ENCODE data around the gene NOL6.

Gene NOL6

DNA sequence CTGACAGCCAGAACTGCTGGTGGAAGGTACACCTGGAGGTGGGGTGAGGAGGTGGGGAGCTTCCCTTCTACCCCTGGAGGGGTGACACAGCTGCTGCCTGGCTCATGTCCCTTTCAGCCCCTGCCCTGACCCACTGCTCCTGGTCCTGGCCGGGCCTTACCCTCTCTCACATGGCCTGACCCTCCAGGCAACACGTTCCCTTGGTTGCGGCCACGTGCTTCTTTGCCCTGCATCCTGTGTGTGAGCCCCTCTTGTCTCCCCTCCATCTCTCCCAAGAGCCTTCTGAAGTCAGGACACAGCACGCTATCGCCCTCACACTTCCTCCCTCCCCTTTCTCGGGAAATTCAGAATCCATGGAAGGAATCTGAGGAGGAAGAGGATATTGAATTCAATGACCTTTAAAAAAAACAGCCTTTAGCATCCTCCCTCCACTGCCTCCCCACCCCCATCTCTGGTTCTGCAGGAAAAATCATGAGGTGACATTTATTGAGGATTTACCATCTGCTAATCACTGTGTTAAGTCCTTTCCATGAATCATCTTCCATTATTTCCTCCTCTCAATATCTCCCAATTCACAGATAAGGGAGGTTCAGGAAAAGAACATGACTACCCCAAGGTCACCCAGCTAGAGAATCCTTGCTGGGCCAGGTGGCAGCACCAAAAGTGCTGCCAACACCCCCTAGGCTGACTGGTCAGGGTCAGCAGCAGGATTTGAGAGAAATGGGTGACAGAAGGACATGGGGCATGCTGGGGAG lies 34.6 kb downstream of the NOL6 start:
- no peaks in the 10 kb centered on the region for H3K79me2 ChIP-seq (ENCODE audit: control insufficient read depth, low read length)
- H3K27me3 ChIP-seq (ENCODE audit: control insufficient read depth, low read length), result peaks cover 2% of the 10 kb centered on the region; the same call in 1 of the 2 replicates
- H3K4me2 ChIP-seq (ENCODE audit: low read length), result no peak overlapping the region
- no peaks in the 10 kb centered on the region for H3K4me1 ChIP-seq (ENCODE audit: control insufficient read depth, low read length)
- H4K20me1 ChIP-seq (ENCODE audit: control insufficient read depth, insufficient read depth, low read depth, low read length), result no peaks in the 10 kb centered on the region
- H3F3A ChIP-seq (ENCODE audit: control insufficient read depth, insufficient read depth), result no peaks in the 10 kb centered on the region
- no peak overlapping the region for H3K27ac ChIP-seq (ENCODE audit: low read depth, low read length)
- H3K9me2 ChIP-seq (replicated peaks; ENCODE audit: control insufficient read depth, low read length), result no peaks in the 10 kb centered on the region
- H3K4me3 ChIP-seq (ENCODE audit: low read length), result no peak overlapping the region
- no peaks in the 10 kb centered on the region for H3K9me3 ChIP-seq (ENCODE audit: control insufficient read depth, insufficient read depth, low read length)
- no peaks in the 10 kb centered on the region for H3K36me3 ChIP-seq (ENCODE audit: control insufficient read depth, low read length)
- TF ChIP-seq, protein P1, sequence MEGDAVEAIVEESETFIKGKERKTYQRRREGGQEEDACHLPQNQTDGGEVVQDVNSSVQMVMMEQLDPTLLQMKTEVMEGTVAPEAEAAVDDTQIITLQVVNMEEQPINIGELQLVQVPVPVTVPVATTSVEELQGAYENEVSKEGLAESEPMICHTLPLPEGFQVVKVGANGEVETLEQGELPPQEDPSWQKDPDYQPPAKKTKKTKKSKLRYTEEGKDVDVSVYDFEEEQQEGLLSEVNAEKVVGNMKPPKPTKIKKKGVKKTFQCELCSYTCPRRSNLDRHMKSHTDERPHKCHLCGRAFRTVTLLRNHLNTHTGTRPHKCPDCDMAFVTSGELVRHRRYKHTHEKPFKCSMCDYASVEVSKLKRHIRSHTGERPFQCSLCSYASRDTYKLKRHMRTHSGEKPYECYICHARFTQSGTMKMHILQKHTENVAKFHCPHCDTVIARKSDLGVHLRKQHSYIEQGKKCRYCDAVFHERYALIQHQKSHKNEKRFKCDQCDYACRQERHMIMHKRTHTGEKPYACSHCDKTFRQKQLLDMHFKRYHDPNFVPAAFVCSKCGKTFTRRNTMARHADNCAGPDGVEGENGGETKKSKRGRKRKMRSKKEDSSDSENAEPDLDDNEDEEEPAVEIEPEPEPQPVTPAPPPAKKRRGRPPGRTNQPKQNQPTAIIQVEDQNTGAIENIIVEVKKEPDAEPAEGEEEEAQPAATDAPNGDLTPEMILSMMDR (IDR thresholded peaks at IDR 0.05; ENCODE audit: low read depth, low read length, poor library complexity, severe bottlenecking), result no peak
- no peak for TF ChIP-seq EZH2phosphoT487 (IDR thresholded peaks at IDR 0.05; ENCODE audit: borderline replicate concordance, low read length)

DNA sequence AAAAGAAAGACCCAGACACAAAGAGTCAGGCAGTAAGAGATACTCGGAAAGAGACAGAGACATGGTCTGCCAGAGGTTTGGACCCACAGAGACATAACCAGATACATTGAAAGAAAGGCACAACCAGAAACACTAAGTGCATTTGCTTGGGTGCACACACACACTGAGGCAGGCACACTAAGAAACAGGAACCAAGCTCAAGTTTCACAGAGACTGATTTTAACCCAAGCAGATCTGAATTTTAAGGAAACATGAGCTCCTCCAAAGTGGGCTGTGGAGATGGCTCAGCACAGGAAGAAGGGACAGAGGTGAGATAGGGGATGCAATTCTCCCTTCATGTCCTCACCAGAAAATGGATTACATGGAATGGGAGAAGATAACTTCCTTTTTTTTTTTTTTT lies 35.8 kb downstream of the NOL6 start:
- Histone ChIP-seq H3K36me3 (ENCODE audit: control insufficient read depth, low read length) (no peaks in the 10 kb centered on the region), H3K27me3 (ENCODE audit: control insufficient read depth, low read length) (peaks cover 2% of the 10 kb centered on the region; the same call in 1 of the 2 replicates), H3K9me3 (ENCODE audit: control insufficient read depth, insufficient read depth, low read length) (no peaks in the 10 kb centered on the region), H3K4me2 (ENCODE audit: low read length) (no peak overlapping the region), H3K9me2 (replicated peaks; ENCODE audit: control insufficient read depth, low read length) (no peaks in the 10 kb centered on the region), H3K27ac (ENCODE audit: low read depth, low read length) (no peak overlapping the region), H3F3A (ENCODE audit: control insufficient read depth, insufficient read depth) (no peaks in the 10 kb centered on the region), H3K4me1 (ENCODE audit: control insufficient read depth, low read length) (no peaks in the 10 kb centered on the region), H3K4me3 (ENCODE audit: low read length) (no peak overlapping the region), H4K20me1 (ENCODE audit: control insufficient read depth, insufficient read depth, low read depth, low read length) (no peaks in the 10 kb centered on the region), H3K79me2 (ENCODE audit: control insufficient read depth, low read length) (no peaks in the 10 kb centered on the region)
- TF ChIP-seq, protein P1 (IDR thresholded peaks at IDR 0.05; ENCODE audit: low read depth, low read length, poor library complexity, severe bottlenecking), result no peak
- TF ChIP-seq EZH2phosphoT487 (IDR thresholded peaks at IDR 0.05; ENCODE audit: borderline replicate concordance, low read length), result no peak

DNA sequence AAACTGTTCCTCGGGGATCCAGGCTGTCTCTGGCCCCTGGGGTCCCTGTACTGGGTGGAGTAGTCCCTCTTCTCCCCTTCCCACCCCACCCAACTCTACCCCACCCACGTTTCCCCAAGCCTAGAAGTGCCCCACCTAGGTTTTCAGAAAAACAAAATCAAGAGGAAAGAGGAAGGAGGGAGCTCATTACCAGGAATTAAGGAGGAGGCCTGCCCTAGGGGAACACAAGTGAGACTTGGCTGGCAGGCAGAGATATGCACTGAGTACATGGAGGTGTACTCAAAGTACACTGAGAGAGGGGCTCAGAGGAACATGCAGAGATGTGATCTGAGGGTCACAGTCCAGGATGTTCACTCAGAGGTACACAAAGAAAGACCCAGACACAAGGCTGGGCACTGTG lies 36.5 kb downstream of the NOL6 start:
- Histone ChIP-seq H3F3A (ENCODE audit: control insufficient read depth, insufficient read depth) (no peaks in the 10 kb centered on the region), H4K20me1 (ENCODE audit: control insufficient read depth, insufficient read depth, low read depth, low read length) (no peaks in the 10 kb centered on the region), H3K27ac (ENCODE audit: low read depth, low read length) (no peak overlapping the region), H3K4me2 (ENCODE audit: low read length) (no peak overlapping the region), H3K27me3 (ENCODE audit: control insufficient read depth, low read length) (peaks cover 2% of the 10 kb centered on the region; the same call in 1 of the 2 replicates), H3K9me3 (ENCODE audit: control insufficient read depth, insufficient read depth, low read length) (no peaks in the 10 kb centered on the region), H3K9me2 (replicated peaks; ENCODE audit: control insufficient read depth, low read length) (no peaks in the 10 kb centered on the region), H3K4me3 (ENCODE audit: low read length) (no peak overlapping the region), H3K79me2 (ENCODE audit: control insufficient read depth, low read length) (no peaks in the 10 kb centered on the region), H3K4me1 (ENCODE audit: control insufficient read depth, low read length) (no peaks in the 10 kb centered on the region), H3K36me3 (ENCODE audit: control insufficient read depth, low read length) (no peaks in the 10 kb centered on the region)
- TF ChIP-seq, protein P1 (IDR thresholded peaks at IDR 0.05; ENCODE audit: low read depth, low read length, poor library complexity, severe bottlenecking), result no peak
- TF ChIP-seq EZH2phosphoT487 (IDR thresholded peaks at IDR 0.05; ENCODE audit: borderline replicate concordance, low read length), result no peak

Data from DOHH2 (cell line).